Lung microvascular endothelial cell (primary cell): Measurements from ENCODE around the gene RBMS1. TPM values are rescaled to one million over a fixed set of nuclear protein-coding genes. Genes with fewer than 3 reads are reported as not detected.

Source experiments
- DNase-seq, 2 donors: peaks; one replicate each; pipeline versions ENCODE4 v3.0.0 to v3.0.0-alpha.2; 2010; ENCODE audit warnings: low read depth in 2 of 2
- total RNA-seq: library from RNA; depleted of rRNA; stranded (reverse); fragments of >200 nt; gene quantifications from 2 replicates; pipeline ENCODE4 v1.2.1, GENCODE V29; 2014

RBMS1 gene
- total RNA-seq, 1 donor from 2014 or later, result 74.2 TPM

DNA sequence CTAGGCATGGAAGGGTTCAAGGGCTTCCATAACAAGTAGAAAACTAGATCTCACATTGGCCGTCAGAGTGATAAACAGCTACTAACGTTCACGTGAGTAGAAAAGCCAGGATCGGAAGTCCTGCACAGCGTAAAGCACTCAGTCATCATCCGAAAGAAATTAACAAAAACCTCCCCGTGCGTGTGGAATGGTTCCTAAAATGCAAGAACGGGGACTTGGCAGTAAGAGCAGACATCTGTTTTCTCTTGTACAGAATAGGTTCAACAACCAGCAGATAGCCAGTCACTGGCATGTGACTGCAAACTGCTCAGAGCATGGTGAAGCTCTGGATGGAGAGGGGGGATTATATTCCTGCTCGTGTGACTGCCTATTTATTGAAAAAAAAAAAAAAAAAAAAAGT, 186.6 kb downstream of the RBMS1 start:
- no peak for DNase-seq

DNA sequence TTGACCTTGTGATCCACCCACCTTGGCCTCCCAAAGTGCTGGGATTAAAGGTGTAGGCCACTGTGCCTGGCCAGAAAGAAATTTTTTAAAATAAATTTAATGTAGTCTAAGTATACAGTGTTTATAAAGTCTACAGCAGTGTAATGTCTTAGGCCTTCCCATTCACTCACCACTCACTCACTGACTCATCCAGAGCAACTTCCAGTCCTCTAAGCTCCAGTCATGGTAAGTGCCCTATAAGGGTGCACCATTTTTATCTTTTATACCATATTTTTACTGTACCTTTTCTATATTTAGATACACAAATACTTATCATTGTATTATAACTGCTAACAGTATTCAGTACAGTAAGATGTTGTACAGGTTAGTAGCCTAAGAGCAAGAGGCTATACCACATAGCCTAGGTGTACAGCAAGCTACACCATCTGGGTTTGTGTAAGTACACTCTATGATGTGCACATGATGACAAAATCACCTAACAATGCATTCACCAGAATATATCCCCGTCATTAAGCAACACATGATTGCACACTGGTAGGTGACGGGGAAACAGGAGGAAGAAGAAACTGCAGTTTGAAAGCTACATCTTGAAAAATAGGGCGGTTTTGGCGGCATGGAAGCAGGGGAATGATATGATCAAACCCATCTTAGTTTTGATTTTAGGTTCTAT, 188.4 kb downstream of the RBMS1 start:
- DNase-seq, result peak in 1 of 2 donors; percentile 60

DNA sequence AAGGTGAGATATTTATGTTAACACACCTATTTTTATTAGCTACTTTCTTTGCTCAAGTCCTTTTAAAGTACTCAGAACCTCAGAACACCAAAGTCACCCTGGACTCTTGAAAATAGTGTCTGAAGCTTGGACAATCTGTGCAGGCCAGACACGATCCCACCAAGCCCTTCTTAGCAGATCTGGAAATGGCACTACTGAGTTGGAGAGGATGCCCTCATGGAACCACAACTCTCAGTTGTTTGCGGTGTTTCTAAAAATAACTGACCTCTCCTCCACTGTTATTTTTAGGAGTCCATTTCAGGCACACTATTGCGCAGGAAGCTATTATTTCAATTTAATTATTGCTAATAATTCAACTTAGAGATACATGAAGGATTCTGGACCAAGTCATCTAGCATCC, 190.1 kb downstream of the RBMS1 start:
- DNase-seq, result no peak

DNA sequence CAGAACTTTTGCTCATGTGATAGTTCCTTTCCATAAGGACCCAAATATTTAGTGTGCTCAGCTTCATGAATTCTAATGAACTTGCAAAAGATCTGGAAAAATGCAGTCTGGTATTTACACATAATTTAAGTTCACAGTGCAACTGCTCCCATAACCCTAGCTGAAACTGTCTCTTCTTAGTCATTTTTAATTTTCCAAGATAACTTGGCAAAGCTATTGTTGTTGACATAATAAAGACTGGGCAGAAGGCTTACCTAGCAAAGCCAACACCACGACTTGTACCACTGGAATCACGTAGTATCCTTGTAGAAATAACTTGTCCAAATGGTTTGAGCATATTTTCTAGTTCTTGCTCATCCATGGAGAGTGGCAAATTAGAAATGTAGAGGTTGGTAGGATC, 190.5 kb downstream of the RBMS1 start:
- no peak for DNase-seq

DNA sequence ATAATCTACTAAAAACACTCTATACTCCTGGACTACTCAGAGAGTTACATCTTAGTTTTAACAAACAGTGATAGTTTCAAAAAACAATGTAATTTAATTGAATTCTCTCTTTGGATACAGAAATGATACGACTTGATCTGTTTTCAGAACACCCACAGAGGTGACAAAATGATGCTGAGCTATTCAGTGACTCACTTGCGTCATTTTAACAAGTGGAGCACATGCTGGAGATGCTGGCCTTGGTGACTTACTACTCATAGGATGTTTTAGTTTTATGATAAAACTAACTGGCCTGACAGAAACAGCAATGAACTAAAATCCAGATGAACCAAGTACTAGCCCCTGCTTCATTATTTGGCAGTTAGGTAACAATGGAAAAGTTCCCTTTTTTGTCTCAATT, 192.2 kb downstream of the RBMS1 start:
- DNase-seq, result no peak

DNA sequence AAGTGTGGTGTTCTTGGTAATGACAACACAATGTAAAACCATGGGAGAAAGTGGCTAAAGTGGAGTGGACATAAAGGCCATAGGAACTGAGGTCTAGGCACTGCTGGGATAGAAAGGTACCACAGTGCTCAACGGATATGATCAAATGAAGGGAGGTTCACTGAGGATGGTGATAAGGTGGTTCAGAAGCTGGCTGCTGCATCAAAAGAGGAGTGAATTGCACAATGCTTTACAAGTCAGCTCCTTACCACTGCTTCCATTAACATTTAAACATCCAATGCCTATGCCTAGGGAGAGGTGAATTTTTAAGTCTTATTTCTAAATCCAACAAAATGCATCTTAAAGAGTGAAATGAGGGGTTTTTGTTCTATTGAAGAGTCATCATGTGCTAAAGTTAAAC, 193.4 kb downstream of the RBMS1 start:
- no peak for DNase-seq

DNA sequence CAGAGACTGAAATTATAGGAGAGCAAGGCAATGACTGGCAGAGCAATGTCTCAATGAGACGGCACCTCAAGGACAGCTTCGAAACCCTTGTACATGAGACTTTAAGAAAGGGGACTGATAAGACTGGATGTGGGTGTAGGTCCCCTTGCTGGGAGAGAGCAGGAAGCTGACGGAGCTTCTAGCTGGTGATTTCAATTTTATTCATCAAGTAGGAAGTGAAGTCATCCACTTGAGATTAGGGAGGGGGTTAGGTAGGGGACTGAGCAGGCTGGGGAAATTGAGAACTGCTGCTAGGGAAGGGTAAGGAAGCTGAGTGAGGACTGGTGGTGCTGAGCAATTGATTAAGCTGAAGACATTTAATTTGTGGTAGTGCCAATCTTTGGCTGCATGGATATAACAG, 194.1 kb downstream of the RBMS1 start:
- peak in 1 of 2 donors; percentile 86 for DNase-seq

DNA sequence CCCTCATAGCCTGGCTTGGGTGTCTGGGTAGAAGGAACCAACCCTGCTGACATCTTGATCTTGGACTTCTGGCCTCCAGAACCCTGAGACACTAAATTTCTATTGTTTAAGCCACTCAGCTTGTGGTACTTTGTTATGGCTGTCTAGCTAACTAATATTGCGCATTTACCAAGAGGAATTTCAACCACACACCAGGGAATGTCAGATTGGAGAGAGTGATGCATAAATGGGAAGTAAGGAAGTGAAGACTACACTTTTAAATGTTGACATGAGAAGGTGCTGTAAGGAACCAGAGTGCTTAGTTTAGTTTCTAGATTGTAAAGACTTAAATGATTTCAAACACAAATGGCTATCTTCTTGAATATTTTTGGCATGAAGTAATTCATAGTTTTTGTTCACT, 194.6 kb downstream of the RBMS1 start:
- no peak for DNase-seq

DNA sequence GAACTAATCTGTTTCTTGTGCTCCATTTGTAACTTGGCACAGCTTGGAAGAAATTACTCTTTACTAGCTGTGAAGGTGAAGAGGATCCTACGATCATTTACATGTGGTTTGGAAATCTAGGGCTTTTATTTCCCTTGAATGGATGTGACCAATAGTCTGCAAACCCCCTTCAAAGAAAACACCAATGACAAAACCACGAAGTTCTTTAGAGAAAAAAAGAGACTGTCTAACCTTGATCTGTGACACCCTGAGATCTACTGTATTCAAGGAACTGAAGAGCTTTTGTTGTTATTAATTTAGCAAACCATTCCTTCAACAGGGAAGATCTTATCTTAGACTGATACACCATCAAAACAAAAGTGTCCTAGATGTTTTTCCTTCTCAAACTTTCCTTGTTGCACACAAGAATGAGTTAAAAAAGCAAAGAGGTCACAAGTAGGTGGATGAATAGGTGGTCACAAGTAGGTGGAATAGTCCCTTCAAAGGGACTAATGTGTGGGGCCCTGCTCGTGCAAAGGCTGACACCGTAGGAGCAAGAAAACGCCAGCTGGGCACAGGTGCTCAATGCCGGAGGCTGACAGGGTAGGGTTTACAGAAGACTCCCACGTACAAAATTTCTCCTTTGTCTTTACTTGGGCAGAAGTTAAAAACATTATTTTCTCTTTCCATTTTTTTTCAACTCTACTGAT, 197.9 kb downstream of the RBMS1 start:
- no peak for DNase-seq

DNA sequence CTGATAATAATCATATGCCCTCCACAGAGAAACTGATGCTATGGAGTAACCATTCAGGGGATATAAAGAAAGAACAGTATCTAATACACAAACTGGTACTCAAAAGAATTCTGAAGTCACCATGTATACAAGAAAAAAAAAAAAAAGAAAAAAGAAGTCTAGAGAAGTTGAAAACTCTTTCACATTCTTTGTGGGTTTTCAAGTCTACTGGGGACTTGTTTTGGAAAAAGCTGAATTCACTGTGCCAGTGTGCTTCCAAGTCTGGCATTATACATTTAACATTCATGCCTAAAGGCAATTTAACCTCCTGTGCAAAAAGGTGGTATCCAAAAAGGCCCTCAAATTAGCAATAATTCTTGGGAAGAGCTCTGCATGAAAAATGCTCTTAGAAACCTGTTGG, 198.7 kb downstream of the RBMS1 start:
- DNase-seq, result no peak

DNA sequence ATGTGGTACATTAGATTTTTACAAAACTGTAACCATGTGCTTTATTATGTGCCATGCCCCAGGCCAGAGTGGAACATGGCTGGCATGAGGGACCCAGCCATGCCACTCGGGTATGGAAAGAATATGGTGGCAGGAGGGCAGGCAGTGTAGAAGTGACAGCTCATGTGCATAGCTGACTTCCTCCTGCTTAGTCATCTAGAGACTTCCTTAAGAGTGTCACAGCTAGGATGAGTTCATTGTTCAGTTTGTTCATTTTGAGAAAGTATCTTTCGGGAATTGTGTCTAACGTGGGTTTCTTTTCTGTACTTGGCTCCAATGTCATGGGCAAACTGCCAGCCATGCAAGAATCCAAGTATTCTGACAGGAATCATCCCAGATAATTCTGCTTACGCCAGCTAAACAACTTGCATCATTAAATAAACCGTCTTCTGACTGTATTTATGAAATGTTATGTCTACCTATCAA, 199.2 kb downstream of the RBMS1 start:
- peak; percentile 49 to 88 for DNase-seq

DNA sequence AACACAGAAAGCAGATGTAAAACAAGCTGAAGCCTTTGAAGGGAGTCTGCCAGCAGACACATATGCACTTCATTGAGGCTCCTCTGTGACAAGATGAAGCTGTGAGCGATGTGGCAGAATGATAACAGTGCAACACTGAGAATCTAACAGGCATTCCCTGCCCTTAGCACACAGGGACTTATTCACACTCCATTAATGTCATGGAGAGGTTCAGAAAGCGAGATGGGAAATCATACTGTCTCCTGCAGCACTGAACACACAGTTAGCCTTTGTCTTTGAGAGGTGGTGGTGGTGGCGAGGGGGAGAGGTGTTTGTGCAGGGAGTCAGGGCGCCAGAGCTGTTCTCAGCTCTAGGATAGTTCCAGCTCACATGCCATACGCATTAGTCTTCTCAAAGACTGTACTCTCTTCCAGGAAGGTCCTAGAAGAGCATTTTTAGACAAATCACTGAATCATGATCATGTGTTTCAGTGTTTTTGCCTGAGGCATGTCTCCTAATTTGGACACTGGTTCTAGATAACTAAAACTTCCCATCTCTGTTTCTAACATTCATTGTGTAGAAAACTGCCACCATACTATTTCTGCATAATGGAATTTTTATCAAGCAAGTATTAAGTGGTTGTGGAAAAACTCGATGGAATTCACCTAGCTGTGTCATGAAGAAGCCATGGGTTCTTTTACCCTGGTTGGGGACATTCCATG, 200.1 kb downstream of the RBMS1 start:
- peak in 1 of 2 donors; percentile 72 for DNase-seq

DNA sequence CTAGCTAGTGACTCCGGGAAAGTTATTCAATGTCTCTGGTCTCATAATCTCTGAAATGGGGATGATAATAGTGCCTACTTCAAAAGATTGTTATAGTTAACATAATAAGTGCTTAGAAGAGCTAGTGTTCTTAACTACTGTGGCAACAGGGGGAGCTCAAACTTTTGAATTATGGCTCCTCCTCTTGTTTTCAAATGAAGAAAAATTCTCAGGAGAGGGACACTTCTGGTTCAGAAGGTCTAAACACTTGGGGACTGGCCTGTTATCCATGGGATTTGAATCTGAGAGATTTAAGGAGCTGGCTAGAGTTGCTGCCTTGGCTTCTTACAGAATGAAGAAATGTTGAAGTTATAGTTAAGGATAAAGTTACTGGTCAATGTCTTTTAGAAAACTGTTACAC, 201.4 kb downstream of the RBMS1 start:
- peak; percentile 24 to 36 for DNase-seq

DNA sequence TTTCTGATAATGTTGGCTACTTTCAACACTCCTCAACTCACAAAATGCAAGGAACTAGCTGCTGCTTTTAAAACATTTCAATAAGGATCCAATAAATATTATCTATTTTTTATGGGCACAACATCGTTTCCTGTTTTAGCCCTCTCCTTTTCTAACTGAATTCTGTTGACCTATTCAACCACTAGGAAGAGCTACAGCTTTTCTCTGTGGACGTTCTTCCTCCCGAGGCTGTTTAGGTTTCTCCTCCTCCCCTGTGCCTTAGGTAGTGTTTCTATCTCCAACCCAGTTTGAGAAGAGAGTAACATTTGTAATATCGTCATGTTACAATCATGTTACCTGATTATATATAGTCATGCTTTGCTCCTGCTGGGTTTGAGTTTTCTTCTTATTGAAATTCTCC, 202.2 kb downstream of the RBMS1 start:
- DNase-seq, result no peak

DNA sequence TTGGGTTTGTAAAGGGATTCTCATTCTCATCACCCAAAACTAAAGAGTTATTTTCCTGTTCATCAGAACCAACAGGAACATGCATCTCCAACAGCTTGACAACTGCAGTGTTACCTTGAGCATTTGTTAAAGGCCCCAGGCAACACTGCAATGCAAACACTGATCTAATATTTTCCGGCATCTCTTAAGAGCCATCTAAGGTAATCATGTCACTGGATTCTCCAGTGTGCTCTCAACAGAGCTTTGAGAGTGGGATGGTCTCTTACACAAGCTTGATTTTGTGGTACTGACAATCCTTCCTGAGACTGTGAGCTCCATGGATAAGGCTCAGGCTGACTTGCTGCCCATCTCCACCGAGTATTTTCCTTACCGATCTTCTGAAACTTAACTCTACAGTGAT, 203.0 kb downstream of the RBMS1 start:
- DNase-seq, result peak in 1 of 2 donors; percentile 34

DNA sequence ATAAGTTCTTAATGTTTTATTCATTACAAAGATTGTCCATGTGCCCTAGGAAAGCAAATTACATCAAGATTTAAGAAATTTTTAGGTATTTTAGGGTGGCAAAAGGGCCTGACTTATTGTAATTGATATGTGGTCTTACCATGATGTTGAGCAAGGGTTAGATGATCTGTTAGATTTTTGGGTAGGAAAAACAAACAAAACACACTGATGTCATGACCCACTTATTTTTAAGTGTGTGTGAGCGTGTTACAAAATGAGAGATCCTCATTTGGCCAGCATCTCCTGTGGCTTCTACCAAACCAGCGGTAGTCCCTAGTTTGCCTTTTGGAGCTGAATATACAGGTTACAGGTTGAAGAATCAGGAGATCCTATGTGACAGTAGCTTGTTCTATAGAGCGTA, 203.8 kb downstream of the RBMS1 start:
- DNase-seq, result no peak

DNA sequence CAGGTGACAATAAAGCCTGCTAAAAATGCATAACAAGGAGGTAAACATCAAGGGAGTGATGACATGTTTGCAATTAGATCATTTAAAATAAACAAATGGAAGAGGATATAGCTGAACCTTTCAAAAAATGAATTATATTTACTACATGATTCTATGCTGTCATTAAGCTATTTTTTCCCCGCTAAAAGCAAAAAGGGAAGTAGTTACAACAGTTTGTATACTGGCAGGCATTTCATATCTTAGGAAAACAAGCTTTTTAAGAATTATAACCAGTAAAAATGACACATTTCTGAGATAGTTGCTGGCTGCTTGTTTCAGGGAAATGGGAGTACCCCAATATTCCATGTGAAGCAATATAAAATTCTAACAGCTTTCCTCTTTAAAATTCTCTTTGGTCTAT, 204.5 kb downstream of the RBMS1 start:
- DNase-seq, result no peak

DNA sequence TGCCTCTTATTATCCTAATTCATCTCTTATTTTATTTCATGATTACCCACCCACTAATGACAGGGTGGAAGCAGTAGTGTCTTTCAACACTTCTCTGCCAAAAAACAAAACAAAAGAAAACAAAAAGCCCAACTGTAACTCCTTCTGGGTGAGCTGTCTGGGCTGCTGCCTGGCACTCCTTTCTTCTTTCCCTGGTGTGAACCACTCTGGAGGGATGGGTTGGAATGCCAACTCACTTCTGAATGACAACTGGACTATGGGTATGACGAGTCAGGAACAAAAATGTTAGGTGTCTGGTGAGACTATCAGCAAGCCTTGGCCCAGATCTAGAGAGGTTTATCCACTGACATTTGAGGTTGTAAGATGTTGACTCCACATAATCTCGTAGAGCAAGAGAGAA, 205.3 kb downstream of the RBMS1 start:
- DNase-seq, result no peak

DNA sequence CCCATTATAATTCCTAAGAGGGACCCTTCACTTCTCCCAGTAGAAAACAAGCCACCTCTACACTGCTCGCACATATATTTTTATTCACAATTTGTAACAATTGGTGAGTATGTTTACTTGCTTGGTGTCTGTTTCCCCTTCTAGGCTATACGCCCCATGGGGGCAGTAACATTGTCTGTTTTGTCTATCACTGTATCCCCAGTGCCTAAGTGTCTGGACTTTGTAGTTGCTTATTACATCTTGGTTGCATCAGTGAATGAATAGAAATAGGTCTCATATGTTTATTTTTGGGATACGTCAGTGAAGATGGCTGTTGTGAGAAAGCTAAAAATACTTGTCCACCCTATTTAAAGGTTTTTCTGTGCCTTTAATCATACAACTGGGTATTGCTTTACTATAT, 206.1 kb downstream of the RBMS1 start:
- DNase-seq, result no peak

DNA sequence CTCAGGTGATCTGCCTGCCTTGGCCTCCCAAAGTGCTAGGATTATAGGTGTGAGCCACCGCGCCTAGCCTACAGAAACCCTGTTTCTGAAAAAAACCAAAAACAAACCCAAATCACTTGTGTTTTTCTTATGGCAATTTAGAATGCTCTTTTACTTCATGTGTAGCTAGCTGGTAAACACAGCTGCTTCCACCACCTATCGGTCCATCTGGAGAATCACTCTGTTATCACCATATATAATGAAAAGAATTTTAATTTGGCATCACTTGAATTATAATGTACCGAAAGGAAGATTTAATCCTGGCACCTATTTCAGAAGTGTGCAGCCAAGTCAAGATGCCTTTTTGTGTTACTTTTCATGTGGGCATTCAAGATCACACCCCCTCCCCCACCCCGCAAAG, 207.1 kb downstream of the RBMS1 start:
- no peak for DNase-seq

DNA sequence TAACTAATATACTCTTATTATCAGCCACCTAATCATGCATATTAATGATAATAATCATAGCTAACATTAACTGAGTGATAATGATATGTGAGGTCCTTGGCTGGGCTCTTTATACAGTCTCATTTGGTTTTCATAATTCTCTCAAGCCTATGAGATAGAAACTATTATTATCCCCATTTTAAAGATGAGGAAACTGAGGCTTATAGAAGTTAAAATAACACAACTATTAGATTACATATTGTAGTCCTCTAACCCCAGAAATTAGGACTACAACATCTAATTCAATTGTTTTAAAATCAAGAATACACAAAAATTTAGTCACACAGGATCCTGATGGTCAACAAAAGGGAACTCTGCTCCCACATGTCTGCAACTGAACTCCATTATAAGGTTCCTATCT, 209.9 kb downstream of the RBMS1 start:
- no peak for DNase-seq

DNA sequence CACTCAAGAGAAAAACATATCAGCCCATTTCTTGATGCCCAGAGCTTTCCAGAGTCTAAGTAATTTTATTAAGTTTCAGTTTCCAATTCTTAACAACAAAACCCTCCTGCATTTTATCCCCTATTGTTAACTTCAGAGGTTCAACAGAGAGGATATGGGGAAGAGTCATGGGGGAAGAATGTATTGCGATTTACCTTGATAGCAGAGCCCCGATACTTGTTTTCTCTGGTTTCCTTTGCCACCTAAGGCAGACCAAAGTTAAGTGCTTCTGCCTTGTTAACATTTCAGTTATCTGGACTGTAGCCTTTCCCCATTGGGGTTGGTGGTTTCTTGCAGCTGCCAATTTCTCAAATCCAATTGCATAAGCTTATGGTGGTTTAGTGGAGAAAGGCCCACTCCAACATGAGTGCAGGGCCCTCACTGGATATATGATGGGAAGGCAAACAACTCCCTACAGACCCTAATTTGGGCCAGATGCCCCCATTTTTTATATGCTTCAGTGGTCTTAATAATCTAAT, 211.5 kb downstream of the RBMS1 start:
- DNase-seq, result no peak

DNA sequence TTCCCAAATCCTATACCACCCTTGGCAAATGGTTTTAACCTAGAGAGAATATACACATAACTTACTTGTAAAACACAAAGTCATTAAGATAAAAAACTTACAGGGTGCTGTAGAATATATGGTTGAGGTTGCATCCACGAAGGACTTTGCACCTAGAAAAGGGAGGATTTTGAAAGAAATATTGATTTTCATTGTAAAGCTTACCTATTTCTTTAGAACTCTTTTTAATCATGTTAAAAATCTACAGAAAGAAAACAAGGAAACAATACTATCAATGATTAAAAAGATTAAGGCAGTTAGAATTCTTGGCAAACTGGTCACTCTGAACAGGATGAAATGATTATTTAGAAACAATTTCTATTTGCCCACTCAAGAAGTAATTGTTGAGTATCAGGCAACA, 212.4 kb downstream of the RBMS1 start:
- DNase-seq, result no peak
